HepG2 (cell line): ENCODE results near the gene OSBPL1A. TPM values are rescaled to one million over a fixed set of nuclear protein-coding genes. Genes with fewer than 3 reads are reported as not detected.

Source experiments
- CHD4 ChIP-seq: fragments of 200-600 bp; sonication (generic); IDR thresholded peaks from 2 replicates; pipeline ENCODE4 v1.7.0; 2017; ENCODE audit warnings: mild to moderate bottlenecking, low read length, borderline replicate concordance
- GLMP ChIP-seq: sonication (generic); formaldehyde crosslinking; IDR thresholded peaks from 2 replicates; pipeline ENCODE4 v1.9.0; 2021; ENCODE audit warnings: missing genetic modification reagents, mild to moderate bottlenecking, borderline replicate concordance
- KLF16 ChIP-seq, 2 experiments: sonication (generic) in 1 of 2; formaldehyde crosslinking in 1 of 2; IDR thresholded peaks; 2 replicates each; pipeline versions ENCODE4 v1.6.1 to v1.8.0; 2016 to 2023; ENCODE audit warnings: missing genetic modification reagents in 2 of 2, missing compliant biosample characterization in 1 of 2
- KLF6 ChIP-seq: IDR thresholded peaks from 2 replicates; pipeline ENCODE4 v1.8.0; 2016; ENCODE audit warnings: missing biosample characterization, missing genetic modification reagents
- MTA1 ChIP-seq: sonication (generic); formaldehyde crosslinking; IDR thresholded peaks from 2 replicates; pipeline ENCODE4 v1.4.0; 2020; ENCODE audit warnings: missing genetic modification reagents, mild to moderate bottlenecking, borderline replicate concordance
- MXD1 ChIP-seq: sonication (generic); formaldehyde crosslinking; IDR thresholded peaks from 2 replicates; pipeline ENCODE4 v1.4.0; 2020; ENCODE audit warnings: mild to moderate bottlenecking, missing genetic modification reagents
- NONO ChIP-seq, 2 experiments: fragments of 450-650 bp in 1 of 2; sonication (generic) in 1 of 2; formaldehyde crosslinking in 1 of 2; IDR thresholded peaks in 1 of 2; conservative IDR thresholded peaks in 1 of 2; 2 replicates each; pipeline versions ENCODE4 v1.6.1 to v1.8.0; 2017 to 2022; ENCODE audit warnings: mild to moderate bottlenecking in 1 of 2, missing genetic modification reagents in 1 of 2, moderate library complexity in 1 of 2
- NR1H2 ChIP-seq: sonication (generic); formaldehyde crosslinking; IDR thresholded peaks from 2 replicates; pipeline ENCODE4 v1.8.1; 2022; ENCODE audit warnings: low read depth, missing genetic modification reagents, borderline replicate concordance
- RORA ChIP-seq: sonication (generic); formaldehyde crosslinking; IDR thresholded peaks from 2 replicates; pipeline ENCODE4 v1.5.0; 2020; ENCODE audit warnings: mild to moderate bottlenecking, missing genetic modification reagents, moderate library complexity
- YEATS2 ChIP-seq: sonication (generic); formaldehyde crosslinking; IDR thresholded peaks from 2 replicates; pipeline ENCODE4 v1.4.0; 2020; ENCODE audit warnings: missing genetic modification reagents, borderline replicate concordance
- YY1 ChIP-seq: IDR thresholded peaks from 2 replicates; pipeline ENCODE4 v1.6.1; 2011; ENCODE audit warnings: low read length, low read depth, moderate library complexity, mild to moderate bottlenecking; ENCODE audit not compliant: insufficient read depth, insufficient replicate concordance
- ZBTB1 ChIP-seq: sonication (generic); formaldehyde crosslinking; IDR thresholded peaks from 2 replicates; pipeline ENCODE4 v1.4.0; 2020; ENCODE audit warnings: missing genetic modification reagents, borderline replicate concordance
- ZFP37 ChIP-seq: sonication (generic); formaldehyde crosslinking; IDR thresholded peaks from 2 replicates; pipeline ENCODE4 v1.4.0; 2020; ENCODE audit warnings: missing genetic modification reagents, borderline replicate concordance
- ZNF18 ChIP-seq: sonication (generic); formaldehyde crosslinking; IDR thresholded peaks from 2 replicates; pipeline ENCODE4 v1.8.0; 2022; ENCODE audit warnings: mild to moderate bottlenecking, missing genetic modification reagents; ENCODE audit not compliant: insufficient replicate concordance
- ZNF20 ChIP-seq: sonication (generic); formaldehyde crosslinking; IDR thresholded peaks from 2 replicates; pipeline ENCODE4 v1.4.0; 2020; ENCODE audit warnings: mild to moderate bottlenecking, moderate library complexity, missing genetic modification reagents
- ZNF331 ChIP-seq: sonication (generic); formaldehyde crosslinking; IDR thresholded peaks from 2 replicates; pipeline ENCODE4 v1.4.0; 2020; ENCODE audit warnings: missing genetic modification reagents
- ZNF33B ChIP-seq: sonication (generic); formaldehyde crosslinking; IDR thresholded peaks from 2 replicates; pipeline ENCODE4 v1.5.1; 2020; ENCODE audit warnings: mild to moderate bottlenecking, missing genetic modification reagents
- ZNF547 ChIP-seq: sonication (generic); formaldehyde crosslinking; IDR thresholded peaks from 2 replicates; pipeline ENCODE4 v1.5.1; 2020; ENCODE audit warnings: mild to moderate bottlenecking, missing genetic modification reagents
- ZNF557 ChIP-seq: sonication (generic); formaldehyde crosslinking; IDR thresholded peaks from 2 replicates; pipeline ENCODE4 v1.4.0; 2020; ENCODE audit warnings: missing genetic modification reagents
- ZSCAN25 ChIP-seq: sonication (generic); formaldehyde crosslinking; IDR thresholded peaks from 2 replicates; pipeline ENCODE4 v1.8.0; 2022; ENCODE audit warnings: mild to moderate bottlenecking, missing genetic modification reagents
- polyA plus RNA-seq, 8 experiments: library from polyadenylated mRNA; depleted of rRNA in 3 of 8; stranded (reverse) in 7 of 8; unstranded in 1 of 8; fragments of >200 nt; fragmentation: Illumina TruSeq in 4 of 8; extraction: Trizol in 4 of 8; gene quantifications; 2 replicates each; pipeline versions ENCODE4 v1.2.1 to v1.2.3, GENCODE V29; 2011 to 2016; ENCODE audit warnings: low read depth in 4 of 8, missing spikeins in 1 of 8, mixed read lengths in 1 of 8; ENCODE audit not compliant: insufficient read depth in 1 of 8
- total RNA-seq, 5 experiments: library from RNA; depleted of rRNA; stranded (reverse); fragments of >200 nt; fragmentation: Illumina TruSeq; extraction: Trizol; gene quantifications; 2 replicates each; pipeline ENCODE4 v1.2.3, GENCODE V29; 2016; ENCODE audit warnings: low read depth in 1 of 5
- TF ChIP-seq, protein P1 (sequence below): sonication (generic); formaldehyde crosslinking; IDR thresholded peaks from 2 replicates; pipeline ENCODE4 v1.8.1; 2022; ENCODE audit warnings: low read depth, mild to moderate bottlenecking, missing genetic modification reagents

The OSBPL1A gene
- total and polyA plus RNA-seq, 2 of the 13 experiments (the other 11 are each of a cell fraction or from before 2014, with no cell fraction given), result 0.02 TPM; not detected in 1

DNA sequence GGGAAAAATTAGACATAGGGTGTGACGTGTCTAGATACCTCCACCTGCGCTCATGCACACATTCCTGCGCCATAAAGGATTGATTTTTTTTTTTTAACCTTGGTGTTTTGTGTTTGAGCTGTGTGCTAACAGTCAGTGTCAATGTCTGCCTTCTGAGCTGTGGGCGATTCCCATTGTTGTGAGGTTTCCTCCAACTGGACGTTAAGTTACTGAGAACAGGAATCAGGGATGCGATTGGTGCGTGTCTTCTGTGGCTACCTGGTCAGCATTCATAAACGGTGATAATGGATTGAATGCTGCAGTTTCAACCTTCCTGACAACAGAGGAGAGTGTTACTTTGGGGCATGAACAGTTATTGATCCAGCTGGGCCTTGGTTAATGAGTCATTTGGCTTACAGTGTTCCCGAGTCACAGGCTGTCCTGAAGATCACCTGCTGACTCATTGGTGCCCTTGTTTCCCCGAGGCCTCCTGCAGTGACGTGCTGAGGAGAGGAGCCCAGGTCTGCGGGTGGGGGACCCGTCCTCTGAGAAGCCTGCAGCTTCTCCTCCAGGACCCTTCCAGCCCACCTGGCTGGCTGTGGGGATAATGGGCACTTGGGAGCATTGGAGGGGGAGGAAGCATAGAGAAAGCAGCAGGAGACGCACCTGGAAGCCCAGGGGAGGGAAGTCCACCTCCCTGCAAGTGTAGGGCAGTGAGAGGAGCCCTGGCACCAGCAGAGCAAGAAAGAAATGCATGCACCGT, 284.6 kb downstream of the OSBPL1A start (continued):
- TF ChIP-seq ZNF33B (CRISPR knock-in tag) (0 out of 2 replicates have a peak, but pooled peaks have one; percentile 33), KLF16 (CRISPR knock-in tag; IDR thresholded peaks at IDR 0.05) (0 out of 4 replicates have a peak, but pooled peaks of 1 of the 2 experiments have one; percentile 33), YEATS2 (CRISPR knock-in tag) (0 out of 2 replicates have a peak, but pooled peaks have one; percentile 13), MTA1 (peak; percentile 87), GLMP (CRISPR knock-in tag) (no peak), ZNF547 (no peak; the same call in 1 of the 2 replicates), ZSCAN25 (CRISPR knock-in tag) (0 out of 2 replicates have a peak, but pooled peaks have one; percentile 38), KLF6 (CRISPR knock-in tag) (no peak), ZNF20 (CRISPR knock-in tag) (no peak), ZNF557 (CRISPR knock-in tag) (no peak), MXD1 (CRISPR knock-in tag) (0 out of 2 replicates have a peak, but pooled peaks have one; percentile 40), YY1 (no peak), RORA (CRISPR knock-in tag) (no peak), ZBTB1 (CRISPR knock-in tag) (no peak), CHD4 (no peak), NR1H2 (CRISPR knock-in tag) (peak; percentile 57; the same call in 1 of the 2 replicates), ZNF331 (CRISPR knock-in tag) (no peak; the same call in 1 of the 2 replicates), ZFP37 (CRISPR knock-in tag) (no peak), ZNF18 (no peak), NONO (IDR thresholded peaks at IDR 0.05) (no peak), NONO (CRISPR knock-in tag; conservative IDR thresholded peaks at IDR 0.05) (peak; percentile 89)
- TF ChIP-seq, protein P1, sequence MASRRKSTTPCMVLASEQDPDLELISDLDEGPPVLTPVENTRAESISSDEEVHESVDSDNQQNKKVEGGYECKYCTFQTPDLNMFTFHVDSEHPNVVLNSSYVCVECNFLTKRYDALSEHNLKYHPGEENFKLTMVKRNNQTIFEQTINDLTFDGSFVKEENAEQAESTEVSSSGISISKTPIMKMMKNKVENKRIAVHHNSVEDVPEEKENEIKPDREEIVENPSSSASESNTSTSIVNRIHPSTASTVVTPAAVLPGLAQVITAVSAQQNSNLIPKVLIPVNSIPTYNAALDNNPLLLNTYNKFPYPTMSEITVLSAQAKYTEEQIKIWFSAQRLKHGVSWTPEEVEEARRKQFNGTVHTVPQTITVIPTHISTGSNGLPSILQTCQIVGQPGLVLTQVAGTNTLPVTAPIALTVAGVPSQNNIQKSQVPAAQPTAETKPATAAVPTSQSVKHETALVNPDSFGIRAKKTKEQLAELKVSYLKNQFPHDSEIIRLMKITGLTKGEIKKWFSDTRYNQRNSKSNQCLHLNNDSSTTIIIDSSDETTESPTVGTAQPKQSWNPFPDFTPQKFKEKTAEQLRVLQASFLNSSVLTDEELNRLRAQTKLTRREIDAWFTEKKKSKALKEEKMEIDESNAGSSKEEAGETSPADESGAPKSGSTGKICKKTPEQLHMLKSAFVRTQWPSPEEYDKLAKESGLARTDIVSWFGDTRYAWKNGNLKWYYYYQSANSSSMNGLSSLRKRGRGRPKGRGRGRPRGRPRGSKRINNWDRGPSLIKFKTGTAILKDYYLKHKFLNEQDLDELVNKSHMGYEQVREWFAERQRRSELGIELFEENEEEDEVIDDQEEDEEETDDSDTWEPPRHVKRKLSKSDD, result peak; percentile 50; the same call in 1 of the 2 replicates
